Vagina (tissue), 2 donors: ENCODE data around the gene GPD2. TPM values are rescaled to one million over a fixed set of nuclear protein-coding genes. Genes with fewer than 3 reads are reported as not detected.

ENCODE experiments used
- DNase-seq, 2 donors: peaks; one replicate each; pipeline ENCODE4 v3.0.0-alpha.2; 2017; ENCODE audit errors: extremely low spot score in 2 of 2
- H3K27ac ChIP-seq: fragments of 200-600 bp; sonication (generic); one replicate; pipeline ENCODE4 v1.5.1; 2019
- H3K27me3 ChIP-seq: fragments of 200-600 bp; sonication (generic); one replicate; pipeline ENCODE4 v1.5.1; 2019
- H3K36me3 ChIP-seq, 2 donors: fragments of 200-600 bp; sonication (generic); one replicate each; pipeline ENCODE4 v1.5.1; 2017 to 2019
- H3K4me1 ChIP-seq: fragments of 200-600 bp; sonication (generic); one replicate; pipeline ENCODE4 v1.5.1; 2019
- H3K4me3 ChIP-seq, 2 donors: fragments of 200-600 bp; sonication (generic); 1 replicate in 1 of 2; 2 replicates in 1 of 2; pipeline ENCODE4 v1.5.1; 2016 to 2019
- H3K9me3 ChIP-seq: fragments of 200-600 bp; sonication (generic); one replicate; pipeline ENCODE4 v1.5.1; 2019
- POLR2A ChIP-seq, 2 donors: fragments of 450-650 bp; IDR thresholded peaks; one replicate each; pipeline ENCODE4 v1.6.1; 2017; ENCODE audit warnings: antibody characterized with exemption in 2 of 2, mild to moderate bottlenecking in 2 of 2, moderate library complexity in 2 of 2
- POLR2AphosphoS5 ChIP-seq, 2 donors: sonication (generic); formaldehyde crosslinking; IDR thresholded peaks; one replicate each; pipeline ENCODE4 v1.9.0; 2017; ENCODE audit warnings: antibody characterized with exemption in 2 of 2, mild to moderate bottlenecking in 2 of 2, low read depth in 1 of 2; ENCODE audit not compliant: insufficient read depth in 1 of 2
- intact Hi-C: fragments of 100-400 bp; cut with DNase I; formaldehyde crosslinking; loops from one replicate; pipeline ENCODE4 v1.15.1; 2023
- total RNA-seq: library from RNA; depleted of rRNA; stranded (reverse); fragments of >200 nt; gene quantifications from one replicate; pipeline ENCODE4 v1.2.3, GENCODE V29; 2016
- TF ChIP-seq, protein P1 (sequence below), 3 experiments: fragments of 450-650 bp in 2 of 3; fragments of 200-600 bp in 1 of 3; sonication (generic) in 1 of 3; IDR thresholded peaks; one replicate each; pipeline ENCODE4 v1.5.1; 2017 to 2019; ENCODE audit warnings: antibody characterized with exemption in 3 of 3, mild to moderate bottlenecking in 2 of 3, moderate library complexity in 2 of 3

Gene GPD2
- total RNA-seq, 1 donor from 2014 or later = 30.4 TPM

- Histone ChIP-seq H3K4me1 (peaks cover 14% of the 10 kb centered on the region), H3K36me3 (no peaks in the 10 kb centered on the region), H3K27me3 (no peaks in the 10 kb centered on the region), H3K27ac (no peak overlapping the region), H3K9me3 (no peaks in the 10 kb centered on the region), H3K4me3 (no peak overlapping the region)
- TF ChIP-seq POLR2AphosphoS5 (IDR thresholded peaks at IDR 0.05; ENCODE audit: insufficient read depth in 1 of 2, low read depth in 1 of 2) (no peak), POLR2A (IDR thresholded peaks at IDR 0.05) (no peak)
- TF ChIP-seq, protein P1, sequence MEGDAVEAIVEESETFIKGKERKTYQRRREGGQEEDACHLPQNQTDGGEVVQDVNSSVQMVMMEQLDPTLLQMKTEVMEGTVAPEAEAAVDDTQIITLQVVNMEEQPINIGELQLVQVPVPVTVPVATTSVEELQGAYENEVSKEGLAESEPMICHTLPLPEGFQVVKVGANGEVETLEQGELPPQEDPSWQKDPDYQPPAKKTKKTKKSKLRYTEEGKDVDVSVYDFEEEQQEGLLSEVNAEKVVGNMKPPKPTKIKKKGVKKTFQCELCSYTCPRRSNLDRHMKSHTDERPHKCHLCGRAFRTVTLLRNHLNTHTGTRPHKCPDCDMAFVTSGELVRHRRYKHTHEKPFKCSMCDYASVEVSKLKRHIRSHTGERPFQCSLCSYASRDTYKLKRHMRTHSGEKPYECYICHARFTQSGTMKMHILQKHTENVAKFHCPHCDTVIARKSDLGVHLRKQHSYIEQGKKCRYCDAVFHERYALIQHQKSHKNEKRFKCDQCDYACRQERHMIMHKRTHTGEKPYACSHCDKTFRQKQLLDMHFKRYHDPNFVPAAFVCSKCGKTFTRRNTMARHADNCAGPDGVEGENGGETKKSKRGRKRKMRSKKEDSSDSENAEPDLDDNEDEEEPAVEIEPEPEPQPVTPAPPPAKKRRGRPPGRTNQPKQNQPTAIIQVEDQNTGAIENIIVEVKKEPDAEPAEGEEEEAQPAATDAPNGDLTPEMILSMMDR (IDR thresholded peaks at IDR 0.05) = no peak
- no peak for DNase-seq
- intact Hi-C loops = no loop called here
Observed at GRCh38 chr2:156429211-156429610, 7.0 kb upstream of the GPD2 start.

DNA sequence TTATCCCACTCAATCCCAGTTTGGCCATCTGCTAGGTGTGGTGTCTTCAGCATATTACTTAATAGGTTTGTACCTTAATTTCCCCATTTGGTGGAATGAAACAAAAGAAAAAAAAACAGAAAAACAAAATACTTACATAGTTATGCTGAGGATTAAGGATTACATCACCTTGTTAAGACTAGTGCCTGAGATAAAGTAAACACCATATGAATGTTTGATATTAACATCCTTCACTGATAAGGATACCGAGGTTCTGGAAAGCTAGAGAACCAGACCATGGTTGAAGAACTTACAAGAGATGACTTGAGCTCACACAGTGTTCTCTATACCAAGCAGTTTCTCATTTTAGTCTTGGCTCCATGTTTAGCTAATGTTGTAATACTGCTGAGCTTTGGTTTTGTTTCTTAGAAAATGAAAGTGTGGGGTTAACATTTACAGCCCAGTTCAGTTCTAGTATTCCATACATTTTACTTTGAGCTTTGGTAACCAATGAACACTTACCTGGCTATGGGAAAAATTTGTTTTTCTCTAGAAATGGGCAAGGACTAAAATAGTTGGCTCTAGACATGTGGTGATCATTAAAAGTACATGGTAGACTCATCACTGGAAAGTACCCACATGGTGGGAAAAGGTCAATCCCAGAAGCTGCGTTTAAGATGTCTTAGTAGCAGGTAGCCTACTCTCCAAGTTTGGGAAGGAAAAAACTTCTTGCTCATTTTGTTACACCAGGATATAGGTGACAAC, 5.8 kb upstream of the GPD2 start:
- DNase-seq = no peak
- no peak overlapping the region for H3K4me3 ChIP-seq
- H3K27me3 ChIP-seq = no peaks in the 10 kb centered on the region
- H3K4me1 ChIP-seq = peaks cover 22% of the 10 kb centered on the region
- no peaks in the 10 kb centered on the region for H3K36me3 ChIP-seq
- intact Hi-C loops = loop anchor here (10.0 kb wide), 1 partner anchor 86 kb away; no protein-coding TSS in a partner anchor
- H3K27ac ChIP-seq = no peak overlapping the region
- H3K9me3 ChIP-seq = no peaks in the 10 kb centered on the region
- TF ChIP-seq, protein P1 (IDR thresholded peaks at IDR 0.05) = no peak

DNA sequence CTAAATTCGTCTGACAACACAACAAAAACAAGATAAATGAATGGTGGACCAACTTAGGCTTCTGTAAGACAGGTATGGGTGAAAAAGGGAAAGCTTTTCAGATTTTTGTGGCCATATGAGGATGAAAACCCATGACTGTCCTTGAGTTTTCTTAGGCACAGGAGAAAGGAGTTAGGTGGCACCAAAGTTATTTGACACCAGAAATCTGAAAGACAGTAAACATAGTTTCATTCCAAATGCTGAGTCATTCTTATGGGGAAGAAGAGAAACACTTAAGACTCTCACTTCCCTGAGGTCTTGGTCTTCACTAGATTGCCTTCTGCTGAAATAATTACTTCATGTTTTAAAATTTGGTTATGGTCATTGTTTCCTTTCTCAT, 5.2 kb upstream of the GPD2 start:
- DNase-seq = no peak
- Histone ChIP-seq H3K27me3 (no peaks in the 10 kb centered on the region), H3K9me3 (no peaks in the 10 kb centered on the region), H3K27ac (no peak overlapping the region), H3K36me3 (no peaks in the 10 kb centered on the region), H3K4me3 (no peak overlapping the region), H3K4me1 (peaks cover 22% of the 10 kb centered on the region)
- intact Hi-C loops = loop anchor here (10.0 kb wide), 1 partner anchor 86 kb away; no protein-coding TSS in a partner anchor
- peak in 1 of 2 donors; percentile 42 for TF ChIP-seq POLR2AphosphoS5 (IDR thresholded peaks at IDR 0.05; ENCODE audit: insufficient read depth in 1 of 2, low read depth in 1 of 2)
- TF ChIP-seq POLR2A (IDR thresholded peaks at IDR 0.05) = no peak

- no peak for DNase-seq
- intact Hi-C loops = loop anchor here (10.0 kb wide), 1 partner anchor 90 kb away; no protein-coding TSS in a partner anchor
- Histone ChIP-seq H3K4me1 (peaks cover 47% of the 10 kb centered on the region), H3K4me3 (peak overlapping the region; percentile 55 to 66), H3K27me3 (no peaks in the 10 kb centered on the region), H3K9me3 (no peaks in the 10 kb centered on the region), H3K27ac (peak overlapping the region; percentile 94), H3K36me3 (no peaks in the 10 kb centered on the region)
- TF ChIP-seq, protein P1 (IDR thresholded peaks at IDR 0.05) = no peak
- TF ChIP-seq POLR2AphosphoS5 (IDR thresholded peaks at IDR 0.05; ENCODE audit: insufficient read depth in 1 of 2, low read depth in 1 of 2) (no peak), POLR2A (IDR thresholded peaks at IDR 0.05) (no peak)
Observed at GRCh38 chr2:156434461-156435291, 1.5 kb upstream of the GPD2 start.

DNA sequence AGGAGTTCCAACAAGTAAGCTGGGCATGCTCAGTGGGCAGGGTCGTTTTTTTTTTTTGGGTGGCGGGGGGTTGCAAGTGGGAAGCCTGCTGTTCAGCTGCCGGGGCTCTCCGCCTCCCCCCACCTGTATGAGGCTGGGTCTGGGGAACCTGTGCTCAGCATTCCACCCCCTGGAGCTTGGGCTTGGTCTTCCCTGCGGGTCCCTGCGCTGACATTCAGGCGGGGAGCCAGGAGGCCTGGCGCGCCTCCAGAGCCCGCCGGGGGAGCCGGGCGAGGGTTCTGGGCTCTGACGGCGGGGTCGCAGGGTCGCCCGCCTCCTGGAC, 822 bp upstream of the GPD2 start:
- intact Hi-C loops = loop anchor here (10.0 kb wide), 1 partner anchor 91 kb away; no protein-coding TSS in a partner anchor
- peak overlapping the region; percentile 94 for H3K27ac ChIP-seq
- H3K27me3 ChIP-seq = no peaks in the 10 kb centered on the region
- peaks cover 43% of the 10 kb centered on the region for H3K4me1 ChIP-seq
- H3K36me3 ChIP-seq = no peaks in the 10 kb centered on the region
- no peak for DNase-seq
- TF ChIP-seq, protein P1 (IDR thresholded peaks at IDR 0.05) = no peak
- TF ChIP-seq POLR2AphosphoS5 (IDR thresholded peaks at IDR 0.05; ENCODE audit: insufficient read depth in 1 of 2, low read depth in 1 of 2) = no peak
- no peak for TF ChIP-seq POLR2A (IDR thresholded peaks at IDR 0.05)
- H3K4me3 ChIP-seq = peak overlapping the region; percentile 55 to 66
- no peaks in the 10 kb centered on the region for H3K9me3 ChIP-seq
